GM18867 (cell line): ENCODE data around the gene DCAKD.

Experiments
- ATAC-seq: cut with Tn5 transposase; IDR thresholded peaks from one replicate; pipeline ENCODE4 v1.9.1; 2021; ENCODE audit warnings: mild to moderate bottlenecking, moderate library complexity; ENCODE audit not compliant: unreplicated experiment

The DCAKD gene

DNA sequence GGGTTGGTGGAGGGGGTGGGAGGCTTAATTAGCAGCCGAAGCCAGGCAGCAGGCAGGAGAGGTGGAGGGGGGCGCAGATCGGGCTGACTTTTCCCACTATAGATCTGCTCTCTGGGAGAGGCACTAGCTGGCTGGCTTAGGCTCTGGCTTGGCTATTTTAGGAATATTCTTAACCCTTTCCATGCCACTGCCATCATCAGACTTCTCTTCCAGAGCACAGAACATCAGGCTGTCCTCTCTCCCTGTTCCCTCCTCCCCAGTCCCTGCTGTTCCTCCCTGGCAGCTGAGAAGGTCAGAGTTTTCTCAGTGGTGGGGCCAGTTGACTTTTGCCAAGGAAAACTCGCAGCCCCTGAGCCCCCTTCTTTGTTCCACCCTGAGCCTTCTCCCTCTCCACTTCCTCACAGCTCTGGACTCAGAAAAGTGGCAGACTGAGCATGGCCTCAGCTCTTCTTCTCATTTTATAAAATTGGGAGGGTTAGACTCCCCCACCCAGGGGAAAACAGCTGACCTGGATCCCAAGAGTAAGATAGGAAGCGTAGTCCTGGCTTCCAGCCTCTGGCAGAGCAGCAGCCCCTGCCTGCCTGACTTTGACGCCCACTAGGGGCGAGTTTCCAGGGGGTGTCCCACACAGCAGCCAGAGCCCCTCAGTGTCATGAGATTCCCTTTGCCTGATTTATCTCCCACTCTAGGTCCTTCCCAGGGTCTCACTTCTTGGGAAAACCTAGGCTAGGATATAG is 73.5 kb downstream of the DCAKD start:
- no peak for ATAC-seq

DNA sequence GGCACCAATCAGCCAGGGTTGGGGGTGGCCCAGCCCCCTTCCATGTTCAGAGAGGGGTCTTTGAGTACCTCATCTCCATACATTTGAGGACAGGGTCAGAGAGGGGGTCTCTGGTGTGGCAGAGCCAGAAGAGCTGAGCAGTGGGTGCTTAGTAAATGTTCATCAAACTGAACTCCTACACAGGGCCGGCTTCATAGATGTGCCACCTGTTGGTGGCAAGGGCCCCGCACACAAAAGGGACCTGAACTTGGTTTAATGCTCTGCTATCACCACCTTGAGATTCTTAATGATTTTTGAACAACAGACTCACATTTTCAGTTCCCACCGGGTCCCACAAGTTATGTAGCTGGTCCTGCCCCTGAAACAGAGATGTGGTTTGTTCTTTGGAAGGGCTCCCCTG is 74.4 kb downstream of the DCAKD start:
- no peak for ATAC-seq

DNA sequence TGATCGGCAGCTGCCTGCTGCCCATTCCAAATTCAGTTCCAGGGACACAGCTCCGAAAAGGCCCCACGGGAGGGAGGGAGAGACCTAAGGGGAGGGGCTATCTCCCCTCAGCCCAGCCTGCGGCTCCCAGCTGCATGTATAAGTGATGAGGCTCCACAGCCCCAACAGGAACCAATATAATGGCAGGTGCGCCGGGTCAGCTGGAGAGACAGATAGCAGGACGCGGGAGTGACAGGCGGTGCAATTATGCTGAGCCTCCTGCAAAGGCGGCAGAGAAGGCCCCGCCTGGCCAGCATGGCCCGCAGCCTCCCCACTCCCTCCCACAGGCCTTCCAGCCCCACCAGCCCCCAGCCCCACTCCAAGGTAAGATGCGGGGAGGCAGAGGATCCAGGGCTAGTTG is 75.2 kb downstream of the DCAKD start:
- ATAC-seq = no peak
